Urinary bladder (tissue), 4 donors: ENCODE data around the gene COLGALT1. TPM values are rescaled to one million over a fixed set of nuclear protein-coding genes. Genes with fewer than 3 reads are reported as not detected.

Experiments used
- DNase-seq: peaks from one replicate; pipeline ENCODE4 v3.0.0-alpha.2; 2015; ENCODE audit errors: extremely low spot score
- H3K27ac ChIP-seq: one replicate; pipeline ENCODE4 v1.5.1; 2013; ENCODE audit warnings: low read depth, mild to moderate bottlenecking, moderate library complexity
- H3K36me3 ChIP-seq: one replicate; pipeline ENCODE4 v1.6.1; 2013; ENCODE audit warnings: mild to moderate bottlenecking, moderate library complexity; ENCODE audit not compliant: insufficient read depth
- H3K4me1 ChIP-seq: one replicate; pipeline ENCODE4 v1.6.1; 2013; ENCODE audit warnings: mild to moderate bottlenecking, moderate library complexity; ENCODE audit not compliant: insufficient read depth
- H3K4me3 ChIP-seq: one replicate; pipeline ENCODE4 v1.5.1; 2013; ENCODE audit warnings: low read depth, low read length
- WGBS: extraction: QIAGEN DNeasy Blood & Tissue Kit; methylation state at CpG from one replicate; pipeline ENCODE4 v1.1.7; 2013; 5-methylcytosine and 5-hydroxymethylcytosine counted together
- polyA plus RNA-seq: library from polyadenylated mRNA; stranded (reverse); fragments of 200-250 nt; gene quantifications from one replicate; pipeline ENCODE4 v1.2.3, GENCODE V29; 2013
- total RNA-seq: library from RNA; depleted of rRNA; stranded (reverse); fragments of >200 nt; gene quantifications from one replicate; pipeline ENCODE4 v1.2.3, GENCODE V29; 2014
- donor health status: healthy with polysubstance abuse.
- donor health status: healthy.

The COLGALT1 gene
- total and polyA plus RNA-seq, 2 donors = 31.7 to 68.6 TPM

GRCh38 chr19:17524651-17525050, 30.8 kb upstream of the COLGALT1 start:
- Histone ChIP-seq H3K27ac (no peak overlapping the region), H3K36me3 (no peaks in the 10 kb centered on the region), H3K4me1 (no peaks in the 10 kb centered on the region), H3K4me3 (no peak overlapping the region)
- WGBS = 91% methylated on average over 4 of the region's 4 CpGs
- DNase-seq = no peak

- DNase-seq = no peak
- no peak overlapping the region for H3K27ac ChIP-seq
- WGBS = 84% methylated on average over 9 of the region's 9 CpGs
- H3K4me1 ChIP-seq = no peaks in the 10 kb centered on the region
- no peaks in the 10 kb centered on the region for H3K36me3 ChIP-seq
- H3K4me3 ChIP-seq = no peak overlapping the region
Measured at GRCh38 chr19:17525141-17525540, 30.3 kb upstream of the COLGALT1 start.

GRCh38 chr19:17526922-17527321, 28.5 kb upstream of the COLGALT1 start:
- WGBS = 67% methylated on average over 16 of the region's 16 CpGs
- no peak overlapping the region for H3K4me3 ChIP-seq

GRCh38 chr19:17527326-17527725, 28.1 kb upstream of the COLGALT1 start:
- Histone ChIP-seq H3K4me1 (no peaks in the 10 kb centered on the region), H3K36me3 (no peaks in the 10 kb centered on the region), H3K4me3 (no peak overlapping the region), H3K27ac (no peak overlapping the region)
- 73% methylated on average over 10 of the region's 10 CpGs for WGBS
- DNase-seq = no peak

More at GRCh38 chr19:17526922-17527321, 28.5 kb upstream of the COLGALT1 start:
- Histone ChIP-seq H3K27ac (no peak overlapping the region), H3K4me1 (no peaks in the 10 kb centered on the region), H3K36me3 (no peaks in the 10 kb centered on the region)
- DNase-seq = no peak

GRCh38 chr19:17528610-17529009, 26.8 kb upstream of the COLGALT1 start:
- no peak overlapping the region for H3K27ac ChIP-seq
- DNase-seq = no peak
- H3K36me3 ChIP-seq = no peaks in the 10 kb centered on the region
- WGBS = 93% methylated on average over 3 of the region's 3 CpGs
- no peaks in the 10 kb centered on the region for H3K4me1 ChIP-seq
- no peak overlapping the region for H3K4me3 ChIP-seq

- Histone ChIP-seq H3K4me3 (no peak overlapping the region), H3K4me1 (no peaks in the 10 kb centered on the region), H3K27ac (no peak overlapping the region), H3K36me3 (no peaks in the 10 kb centered on the region)
- WGBS = 75% methylated on average over 8 of the region's 8 CpGs
- DNase-seq = no peak
Measured at GRCh38 chr19:17529239-17530158, 25.9 kb upstream of the COLGALT1 start.

- no peak overlapping the region for H3K4me3 ChIP-seq
- WGBS = 11% methylated on average over 8 of the region's 8 CpGs
- no peaks in the 10 kb centered on the region for H3K4me1 ChIP-seq
- H3K36me3 ChIP-seq = no peaks in the 10 kb centered on the region
- H3K27ac ChIP-seq = no peak overlapping the region
- no peak for DNase-seq
Measured at GRCh38 chr19:17530586-17530985, 24.9 kb upstream of the COLGALT1 start.

GRCh38 chr19:17532116-17532515, 23.3 kb upstream of the COLGALT1 start:
- H3K36me3 ChIP-seq = no peaks in the 10 kb centered on the region
- no peak overlapping the region for H3K27ac ChIP-seq
- no peak for DNase-seq
- H3K4me1 ChIP-seq = no peaks in the 10 kb centered on the region
- no peak overlapping the region for H3K4me3 ChIP-seq
- 85% methylated on average over 16 of the region's 16 CpGs for WGBS

GRCh38 chr19:17532557-17532956, 22.9 kb upstream of the COLGALT1 start:
- no peak overlapping the region for H3K4me3 ChIP-seq
- DNase-seq = no peak
- WGBS = 65% methylated on average over 7 of the region's 7 CpGs
- H3K27ac ChIP-seq = no peak overlapping the region
- no peaks in the 10 kb centered on the region for H3K36me3 ChIP-seq
- H3K4me1 ChIP-seq = no peaks in the 10 kb centered on the region

GRCh38 chr19:17534767-17535166, 20.7 kb upstream of the COLGALT1 start:
- H3K4me1 ChIP-seq = no peaks in the 10 kb centered on the region
- no peak overlapping the region for H3K4me3 ChIP-seq
- H3K36me3 ChIP-seq = no peaks in the 10 kb centered on the region
- no peak for DNase-seq
- no peak overlapping the region for H3K27ac ChIP-seq

GRCh38 chr19:17536955-17537354, 18.5 kb upstream of the COLGALT1 start:
- Histone ChIP-seq H3K27ac (no peak overlapping the region), H3K36me3 (no peaks in the 10 kb centered on the region), H3K4me1 (no peaks in the 10 kb centered on the region), H3K4me3 (no peak overlapping the region)
- no peak for DNase-seq
- WGBS = 73% methylated on average over 6 of the region's 6 CpGs

- H3K36me3 ChIP-seq = no peaks in the 10 kb centered on the region
- DNase-seq = no peak
- no peaks in the 10 kb centered on the region for H3K4me1 ChIP-seq
- H3K4me3 ChIP-seq = peak overlapping the region; percentile 45
- H3K27ac ChIP-seq = no peak overlapping the region
- 6% methylated on average over 13 of the region's 13 CpGs for WGBS
Measured at GRCh38 chr19:17538684-17539237, 16.7 kb upstream of the COLGALT1 start.

- 1% methylated on average over 82 of the region's 82 CpGs for WGBS
- Histone ChIP-seq H3K36me3 (no peaks in the 10 kb centered on the region), H3K4me3 (peak overlapping the region; percentile 45), H3K27ac (no peak overlapping the region), H3K4me1 (no peaks in the 10 kb centered on the region)
- DNase-seq = peak; percentile 64
Measured at GRCh38 chr19:17539238-17540117, 16.0 kb upstream of the COLGALT1 start.
